Measurements from ENCODE around the gene CABP7. TPM values are rescaled to one million over a fixed set of nuclear protein-coding genes. Genes with fewer than 3 reads are reported as not detected.

Gene CABP7
- total RNA-seq, 1 experiment from 2014 or later, result not detected

DNA sequence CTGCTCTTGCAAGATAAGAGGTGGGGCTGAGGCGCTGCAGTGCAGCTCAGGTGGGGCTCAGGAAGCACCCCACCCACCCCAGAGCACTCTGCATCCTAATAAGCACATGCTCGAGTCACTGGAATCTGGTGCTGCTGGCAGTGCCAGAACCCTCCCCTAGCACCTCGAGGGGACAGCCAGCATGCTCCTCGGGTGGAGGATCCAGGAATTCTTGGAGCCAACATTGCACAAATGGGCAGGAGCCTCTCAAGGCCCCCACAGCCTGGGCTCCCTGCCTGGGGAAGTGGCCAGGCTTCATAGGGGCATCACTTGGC lies 27.5 kb upstream of the CABP7 start:
- CTCF ChIA-PET, result interaction anchor here (1.2 kb wide), 1 partner anchor 10 kb away, joined by 7 read pairs; no protein-coding TSS in a partner anchor
- Histone ChIP-seq H2AFZ (ENCODE audit: low read depth, low read length, poor library complexity, severe bottlenecking) (no peak overlapping the region), H3K36me3 (ENCODE audit: control insufficient read depth in 1 of 2, insufficient read depth in 2 of 2, low read length in 2 of 2) (no peaks in the 10 kb centered on the region), H3K27ac (ENCODE audit: low read depth, low read length) (no peak overlapping the region), H4K20me1 (ENCODE audit: insufficient read depth) (no peaks in the 10 kb centered on the region), H3K79me2 (ENCODE audit: insufficient read depth, low read length) (no peaks in the 10 kb centered on the region; the same call in 1 of the 2 replicates), H3K27me3 (ENCODE audit: insufficient read depth, low read length) (no peaks in the 10 kb centered on the region), H3K9ac (ENCODE audit: low read length) (no peak overlapping the region), H3K9me3 (ENCODE audit: control insufficient read depth in 1 of 2, insufficient read depth in 1 of 2, low read depth in 1 of 2, low read length in 2 of 2) (no peaks in the 10 kb centered on the region), H3K9me2 (ENCODE audit: insufficient read depth) (no peaks in the 10 kb centered on the region), H3K4me2 (ENCODE audit: low read length) (no peak overlapping the region), H3K4me3 (replicated peaks in 1 of 2; ENCODE audit: low read depth in 1 of 2, low read length in 2 of 2) (no peak overlapping the region), H3K4me1 (ENCODE audit: control insufficient read depth in 1 of 2, insufficient read depth in 2 of 2, low read length in 2 of 2) (no peaks in the 10 kb centered on the region)
- POLR2A ChIA-PET, result no interaction called here
- TF ChIP-seq POLR2A (IDR thresholded peaks at IDR 0.05; ENCODE audit: borderline replicate concordance, extremely low read depth, insufficient read depth, insufficient read length) (no peak), CEBPB (IDR thresholded peaks at IDR 0.05; ENCODE audit: low read depth) (no peak), CTCF (IDR thresholded peaks at IDR 0.05 in 2 of 3, conservative IDR thresholded peaks at IDR 0.05 in 1 of 3; ENCODE audit: borderline replicate concordance in 1 of 3, insufficient read depth in 1 of 3, low read depth in 2 of 3, low read length in 2 of 3) (no peak), POLR2AphosphoS5 (IDR thresholded peaks at IDR 0.05; ENCODE audit: low read depth, low read length) (no peak), FOSL1 (IDR thresholded peaks at IDR 0.05; ENCODE audit: low read depth) (no peak), CBX3 (IDR thresholded peaks at IDR 0.05; ENCODE audit: low read depth) (no peak), EGR1 (IDR thresholded peaks at IDR 0.05; ENCODE audit: low read depth) (no peak), RAD21 (IDR thresholded peaks at IDR 0.05; ENCODE audit: low read depth) (no peak), EZH2phosphoT487 (IDR thresholded peaks at IDR 0.05; ENCODE audit: borderline replicate concordance) (no peak), SP1 (IDR thresholded peaks at IDR 0.05; ENCODE audit: low read depth) (no peak), YY1 (IDR thresholded peaks at IDR 0.05; ENCODE audit: extremely low read depth, insufficient replicate concordance, low read depth, low read length) (no peak), SRF (IDR thresholded peaks at IDR 0.05; ENCODE audit: low read depth) (no peak), ATF3 (IDR thresholded peaks at IDR 0.05) (no peak), ZNF274 (IDR thresholded peaks at IDR 0.05; ENCODE audit: low read depth, low read length) (no peak)
- TF ChIP-seq, protein P1, sequence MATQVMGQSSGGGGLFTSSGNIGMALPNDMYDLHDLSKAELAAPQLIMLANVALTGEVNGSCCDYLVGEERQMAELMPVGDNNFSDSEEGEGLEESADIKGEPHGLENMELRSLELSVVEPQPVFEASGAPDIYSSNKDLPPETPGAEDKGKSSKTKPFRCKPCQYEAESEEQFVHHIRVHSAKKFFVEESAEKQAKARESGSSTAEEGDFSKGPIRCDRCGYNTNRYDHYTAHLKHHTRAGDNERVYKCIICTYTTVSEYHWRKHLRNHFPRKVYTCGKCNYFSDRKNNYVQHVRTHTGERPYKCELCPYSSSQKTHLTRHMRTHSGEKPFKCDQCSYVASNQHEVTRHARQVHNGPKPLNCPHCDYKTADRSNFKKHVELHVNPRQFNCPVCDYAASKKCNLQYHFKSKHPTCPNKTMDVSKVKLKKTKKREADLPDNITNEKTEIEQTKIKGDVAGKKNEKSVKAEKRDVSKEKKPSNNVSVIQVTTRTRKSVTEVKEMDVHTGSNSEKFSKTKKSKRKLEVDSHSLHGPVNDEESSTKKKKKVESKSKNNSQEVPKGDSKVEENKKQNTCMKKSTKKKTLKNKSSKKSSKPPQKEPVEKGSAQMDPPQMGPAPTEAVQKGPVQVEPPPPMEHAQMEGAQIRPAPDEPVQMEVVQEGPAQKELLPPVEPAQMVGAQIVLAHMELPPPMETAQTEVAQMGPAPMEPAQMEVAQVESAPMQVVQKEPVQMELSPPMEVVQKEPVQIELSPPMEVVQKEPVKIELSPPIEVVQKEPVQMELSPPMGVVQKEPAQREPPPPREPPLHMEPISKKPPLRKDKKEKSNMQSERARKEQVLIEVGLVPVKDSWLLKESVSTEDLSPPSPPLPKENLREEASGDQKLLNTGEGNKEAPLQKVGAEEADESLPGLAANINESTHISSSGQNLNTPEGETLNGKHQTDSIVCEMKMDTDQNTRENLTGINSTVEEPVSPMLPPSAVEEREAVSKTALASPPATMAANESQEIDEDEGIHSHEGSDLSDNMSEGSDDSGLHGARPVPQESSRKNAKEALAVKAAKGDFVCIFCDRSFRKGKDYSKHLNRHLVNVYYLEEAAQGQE (IDR thresholded peaks at IDR 0.05; ENCODE audit: low read depth), result no peak
- TF ChIP-seq, protein P2, sequence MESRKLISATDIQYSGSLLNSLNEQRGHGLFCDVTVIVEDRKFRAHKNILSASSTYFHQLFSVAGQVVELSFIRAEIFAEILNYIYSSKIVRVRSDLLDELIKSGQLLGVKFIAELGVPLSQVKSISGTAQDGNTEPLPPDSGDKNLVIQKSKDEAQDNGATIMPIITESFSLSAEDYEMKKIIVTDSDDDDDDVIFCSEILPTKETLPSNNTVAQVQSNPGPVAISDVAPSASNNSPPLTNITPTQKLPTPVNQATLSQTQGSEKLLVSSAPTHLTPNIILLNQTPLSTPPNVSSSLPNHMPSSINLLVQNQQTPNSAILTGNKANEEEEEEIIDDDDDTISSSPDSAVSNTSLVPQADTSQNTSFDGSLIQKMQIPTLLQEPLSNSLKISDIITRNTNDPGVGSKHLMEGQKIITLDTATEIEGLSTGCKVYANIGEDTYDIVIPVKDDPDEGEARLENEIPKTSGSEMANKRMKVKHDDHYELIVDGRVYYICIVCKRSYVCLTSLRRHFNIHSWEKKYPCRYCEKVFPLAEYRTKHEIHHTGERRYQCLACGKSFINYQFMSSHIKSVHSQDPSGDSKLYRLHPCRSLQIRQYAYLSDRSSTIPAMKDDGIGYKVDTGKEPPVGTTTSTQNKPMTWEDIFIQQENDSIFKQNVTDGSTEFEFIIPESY (IDR thresholded peaks at IDR 0.05; ENCODE audit: extremely low read depth, insufficient replicate concordance, low read length), result no peak
- no TSS peak for BruUV-seq (replicated peaks)
- RAD21 ChIA-PET (ENCODE audit: low non-redundant PET in 1 of 2, low total read pairs in 2 of 2, uncharacterized antibody in 2 of 2, unreplicated experiment in 2 of 2), result no interaction called here
- no peak for DNase-seq (ENCODE audit: low read depth, low spot score)
- ATAC-seq, result no peak
- intact Hi-C loops (cut with micrococcal nuclease), result no loop called here
